GM18526 (cell line): ENCODE measurements around the gene GNG7.

Experiments used
- POLR2A ChIP-seq: IDR thresholded peaks from 3 replicates; pipeline ENCODE4 v1.6.1; 2011; ENCODE audit not compliant: insufficient read length; ENCODE audit errors: extremely low read depth

The GNG7 gene

DNA sequence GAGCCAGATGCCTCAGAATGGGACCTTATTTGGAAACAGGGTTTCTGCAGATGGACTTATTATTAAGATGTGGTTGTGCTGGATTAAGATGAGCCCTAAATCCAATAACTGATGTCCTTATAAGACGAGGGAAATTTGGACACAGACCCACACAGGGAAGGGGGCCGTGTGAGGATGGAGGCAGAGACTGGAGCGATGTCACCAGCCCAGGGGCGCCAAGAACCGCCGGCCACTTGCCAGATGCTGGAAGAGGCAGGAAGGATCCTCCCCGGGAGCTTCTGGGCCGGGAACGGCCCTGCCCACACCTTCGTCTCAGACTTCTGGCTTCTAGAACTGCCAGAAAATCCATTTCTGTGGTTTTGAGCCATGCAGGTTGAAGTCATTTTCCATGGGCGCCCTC, 26.6 kb downstream of the GNG7 start:
- no peak for TF ChIP-seq POLR2A

- TF ChIP-seq POLR2A = no peak
Observed at GRCh38 chr19:2670217-2670616, 32.3 kb downstream of the GNG7 start.

DNA sequence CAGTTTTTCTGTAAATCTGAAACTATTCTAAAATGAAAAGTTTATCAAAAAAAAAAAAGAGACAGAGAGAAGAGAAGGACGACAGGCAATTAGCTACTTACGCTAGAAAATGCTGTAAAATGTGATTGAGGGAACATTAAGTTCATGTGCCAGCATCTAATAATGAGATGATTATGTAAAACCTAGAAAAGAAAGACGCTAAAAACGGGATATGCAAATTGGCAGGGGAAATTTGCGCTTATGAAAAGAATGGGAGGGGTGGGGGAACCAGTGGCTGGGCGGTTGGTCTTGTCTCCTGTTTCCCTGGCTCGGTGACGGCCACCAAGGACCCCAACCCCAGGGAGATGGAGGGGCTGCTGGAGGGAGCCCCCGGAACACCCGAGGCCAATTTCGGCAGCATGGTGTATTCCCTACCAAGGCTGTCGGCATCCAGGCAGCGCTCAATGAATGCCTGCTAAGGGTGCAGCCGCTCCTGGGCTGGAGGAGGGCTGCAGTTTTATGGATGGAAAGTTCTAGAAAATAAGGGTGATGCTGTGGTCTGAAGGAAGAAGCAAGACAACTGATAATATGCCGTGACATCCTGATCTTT, 34.2 kb downstream of the GNG7 start:
- no peak for TF ChIP-seq POLR2A

DNA sequence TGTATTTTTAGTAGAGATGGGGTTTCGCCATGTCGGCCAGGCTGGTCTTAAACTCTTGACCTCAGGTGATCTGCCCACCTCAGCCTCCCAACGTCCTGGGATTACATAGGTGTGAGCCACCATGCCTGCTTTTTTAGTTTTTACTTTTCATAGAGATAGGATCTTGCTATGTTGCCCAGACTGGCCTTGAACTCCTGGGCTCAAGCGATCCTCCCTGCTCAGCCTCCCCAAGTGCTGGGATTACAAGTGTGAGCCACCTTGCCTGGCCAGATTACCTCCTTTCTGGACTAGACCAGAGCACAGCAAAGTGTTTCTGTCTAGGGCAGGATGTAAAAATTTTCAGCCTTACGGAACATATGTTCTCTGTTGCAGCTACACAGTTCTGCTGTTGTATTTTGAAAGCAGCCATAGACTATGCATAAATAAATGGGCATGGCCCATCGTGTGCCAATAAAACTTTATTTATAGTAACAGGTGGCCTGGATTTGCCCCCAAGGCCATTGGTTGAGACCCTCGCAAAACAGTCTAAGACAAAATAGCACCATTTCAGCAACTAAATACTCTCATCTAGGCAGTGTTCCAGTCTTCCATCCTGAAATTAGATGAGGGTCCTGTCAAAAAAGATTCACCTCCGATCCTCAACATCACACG, 36.0 kb downstream of the GNG7 start:
- no peak for TF ChIP-seq POLR2A

- TF ChIP-seq POLR2A = no peak
Observed at GRCh38 chr19:2665103-2665502, 37.4 kb downstream of the GNG7 start.

- no peak for TF ChIP-seq POLR2A
Observed at GRCh38 chr19:2663920-2664571, 38.4 kb downstream of the GNG7 start.

- TF ChIP-seq POLR2A = no peak
Observed at GRCh38 chr19:2661615-2662014, 40.9 kb downstream of the GNG7 start.

GRCh38 chr19:2659856-2660432, 42.5 kb downstream of the GNG7 start:
- no peak for TF ChIP-seq POLR2A

DNA sequence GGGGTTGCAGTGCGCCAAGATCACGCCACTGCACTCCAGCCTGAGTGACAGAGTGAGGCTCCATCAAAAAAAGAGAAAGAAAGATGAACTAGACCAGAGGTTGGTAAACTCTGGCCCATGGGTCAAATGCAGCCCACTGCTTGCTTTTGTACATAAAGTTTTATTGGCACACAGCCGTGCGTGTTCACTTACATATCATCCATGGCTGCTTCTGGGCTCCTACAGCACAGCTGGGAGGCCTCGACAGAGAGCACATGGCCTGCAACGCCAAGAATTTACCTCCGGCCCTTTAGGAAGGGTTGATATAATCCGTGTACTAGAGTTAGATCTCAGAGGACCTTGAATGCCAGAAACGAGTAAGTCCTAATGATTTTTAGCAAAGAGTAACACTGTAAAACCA, 46.0 kb downstream of the GNG7 start:
- no peak for TF ChIP-seq POLR2A

- no peak for TF ChIP-seq POLR2A
Observed at GRCh38 chr19:2653710-2654707, 48.5 kb downstream of the GNG7 start.

- no peak for TF ChIP-seq POLR2A
Observed at GRCh38 chr19:2653218-2653617, 49.3 kb downstream of the GNG7 start.

DNA sequence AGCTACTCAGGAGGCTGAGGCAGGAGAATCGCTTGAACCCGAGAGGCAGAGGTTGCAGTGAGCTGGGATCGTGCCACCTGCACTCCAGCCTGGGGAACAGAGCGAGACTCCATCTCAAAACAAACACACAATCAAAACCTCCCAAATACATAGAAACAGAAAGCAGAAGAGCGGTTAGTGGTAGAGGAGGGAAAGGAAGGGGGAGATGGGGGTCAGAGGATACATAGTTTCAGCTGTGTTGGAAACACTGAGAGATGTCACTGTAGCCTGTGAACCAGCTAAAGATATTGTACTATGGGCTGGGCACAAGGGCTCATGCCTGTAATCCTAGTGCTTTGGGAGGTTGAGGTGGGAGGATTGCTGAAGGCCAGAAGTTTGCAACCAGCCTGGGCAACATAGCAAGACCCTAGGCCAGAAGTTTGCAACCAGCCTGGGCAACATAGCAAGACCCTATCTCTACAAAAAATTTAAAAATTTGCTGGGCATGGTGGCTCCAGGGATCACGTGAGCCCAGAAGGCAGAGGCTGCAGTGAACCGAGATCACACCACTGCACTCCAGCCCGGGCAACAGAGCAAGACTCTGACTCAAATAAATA, 49.9 kb downstream of the GNG7 start:
- no peak for TF ChIP-seq POLR2A

DNA sequence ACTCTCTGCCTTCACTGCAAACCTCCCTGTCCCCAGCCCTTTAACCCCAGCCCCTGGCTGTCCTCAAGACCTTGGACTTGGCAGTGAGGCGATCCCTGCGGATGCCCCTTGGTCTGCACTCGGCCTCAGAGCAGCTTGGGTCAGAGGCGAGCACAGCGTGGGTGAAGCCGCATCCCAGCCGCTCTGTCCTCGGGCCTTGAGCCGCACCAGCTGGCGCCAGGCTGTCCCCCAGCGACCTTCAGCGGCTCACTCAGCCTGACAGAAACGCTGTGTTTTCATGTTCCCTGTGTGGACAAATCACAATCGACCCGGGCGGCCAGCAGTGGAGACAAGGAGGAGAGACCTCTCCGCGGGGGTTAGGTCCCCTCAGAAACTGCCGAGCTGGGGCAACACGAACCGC, 52.0 kb downstream of the GNG7 start:
- TF ChIP-seq POLR2A = no peak

GRCh38 chr19:2648528-2648937, 54.0 kb downstream of the GNG7 start:
- no peak for TF ChIP-seq POLR2A

GRCh38 chr19:2648099-2648498, 54.4 kb downstream of the GNG7 start:
- TF ChIP-seq POLR2A = no peak
